Esophagus (tissue), 2 donors: Measurements from ENCODE around the gene DGKG. TPM values are rescaled to one million over a fixed set of nuclear protein-coding genes. Genes with fewer than 3 reads are reported as not detected.

ENCODE experiments used
- H3K27ac ChIP-seq, 2 donors: one replicate each; pipeline ENCODE4 v1.5.1; 2013; ENCODE audit warnings: low read depth in 2 of 2, mild to moderate bottlenecking in 2 of 2, inconsistent platforms in 1 of 2, low read length in 1 of 2, moderate library complexity in 1 of 2
- H3K27me3 ChIP-seq, 2 donors: one replicate each; pipeline ENCODE4 v1.6.1; 2013; ENCODE audit warnings: low read length in 2 of 2, control low read depth in 1 of 2, mild to moderate bottlenecking in 1 of 2; ENCODE audit not compliant: insufficient read depth in 2 of 2, control insufficient read depth in 1 of 2
- H3K36me3 ChIP-seq, 2 donors: one replicate each; pipeline ENCODE4 v1.6.1; 2013; ENCODE audit warnings: low read length in 1 of 2; ENCODE audit not compliant: control insufficient read depth in 2 of 2, insufficient read depth in 2 of 2
- H3K4me1 ChIP-seq, 2 donors: one replicate each; pipeline ENCODE4 v1.6.1; 2013; ENCODE audit warnings: low read length in 1 of 2; ENCODE audit not compliant: control insufficient read depth in 2 of 2, insufficient read depth in 2 of 2
- H3K4me3 ChIP-seq, 2 donors: one replicate each; pipeline ENCODE4 v1.5.1; 2013; ENCODE audit warnings: low read length in 2 of 2, mild to moderate bottlenecking in 2 of 2, low read depth in 1 of 2, moderate library complexity in 1 of 2
- H3K9me3 ChIP-seq, 2 donors: one replicate each; pipeline ENCODE4 v1.6.1; 2013; ENCODE audit warnings: mild to moderate bottlenecking in 2 of 2, low read depth in 1 of 2, low read length in 1 of 2, moderate library complexity in 1 of 2; ENCODE audit not compliant: control insufficient read depth in 2 of 2, insufficient read depth in 1 of 2
- WGBS, 2 donors: extraction: QIAGEN DNeasy Blood & Tissue Kit; methylation state at CpG; one replicate each; pipeline ENCODE4 v1.1.7; 2013; 5-methylcytosine and 5-hydroxymethylcytosine counted together
- polyA plus RNA-seq, 2 donors: library from polyadenylated mRNA; stranded (reverse); fragments of 200-250 nt; gene quantifications; one replicate each; pipeline ENCODE4 v1.2.3, GENCODE V29; 2013
- donor health status: healthy with polysubstance abuse.
- donor health status: Bipolar disorder and iron deficiency.

Gene DGKG
- polyA plus RNA-seq, 2 donors = 0.88 to 1.6 TPM

- Histone ChIP-seq H3K9me3 (no peaks in the 10 kb centered on the region), H3K27me3 (no peaks in the 10 kb centered on the region), H3K4me1 (peaks cover 0 to 5% of the 10 kb centered on the region in 2 donors), H3K27ac (no peak overlapping the region), H3K4me3 (no peak overlapping the region), H3K36me3 (no peaks in the 10 kb centered on the region)
- WGBS, 2 donors = 49 to 70% methylated on average over 6 of the region's 6 CpGs
These were observed 169.2 kb downstream of the DGKG start for GRCh38 chr3:186192823-186193222.

DNA sequence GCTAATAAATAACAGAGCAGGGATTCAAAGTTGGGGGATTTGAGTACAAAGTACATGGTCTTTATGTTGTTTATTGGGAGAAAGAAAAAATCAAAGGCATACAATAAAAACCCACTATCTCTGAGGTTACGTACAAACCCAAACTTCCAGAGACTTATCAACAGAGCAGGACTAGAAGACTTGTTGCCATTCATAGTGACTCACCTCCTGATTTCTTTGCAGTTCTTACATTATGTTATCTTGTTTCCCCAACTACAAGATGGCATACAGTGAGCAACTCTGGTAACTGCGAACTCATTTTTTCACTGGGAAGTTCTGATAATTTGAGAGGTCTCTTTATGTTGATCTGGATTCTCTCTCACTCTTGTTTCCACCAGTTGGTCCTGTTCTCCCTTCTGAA is 172.5 kb downstream of the DGKG start:
- Histone ChIP-seq H3K27ac (no peak overlapping the region), H3K4me3 (no peak overlapping the region), H3K9me3 (no peaks in the 10 kb centered on the region), H3K36me3 (no peaks in the 10 kb centered on the region), H3K27me3 (no peaks in the 10 kb centered on the region), H3K4me1 (peaks cover 0 to 5% of the 10 kb centered on the region in 2 donors)
- WGBS, 2 donors = 88 to 97% methylated on average over 2 of the region's 2 CpGs

- Histone ChIP-seq H3K27me3 (no peaks in the 10 kb centered on the region), H3K4me3 (no peak overlapping the region), H3K9me3 (no peaks in the 10 kb centered on the region), H3K4me1 (no peaks in the 10 kb centered on the region), H3K27ac (no peak overlapping the region), H3K36me3 (no peaks in the 10 kb centered on the region)
- 80 to 86% methylated on average over 11 of the region's 11 CpGs for WGBS, 2 donors
These were observed 174.4 kb downstream of the DGKG start for GRCh38 chr3:186187401-186188275.

- no peaks in the 10 kb centered on the region for H3K9me3 ChIP-seq
- no peak overlapping the region for H3K4me3 ChIP-seq
- H3K27ac ChIP-seq = peak overlapping the region in 1 of 2 donors; percentile 29
- WGBS, 2 donors = 81 to 88% methylated on average over 2 of the region's 2 CpGs
- no peaks in the 10 kb centered on the region for H3K36me3 ChIP-seq
- H3K27me3 ChIP-seq = no peaks in the 10 kb centered on the region
- no peaks in the 10 kb centered on the region for H3K4me1 ChIP-seq
These were observed 176.7 kb downstream of the DGKG start for GRCh38 chr3:186185194-186185787.

GRCh38 chr3:186184021-186184420 is 178.0 kb downstream of the DGKG start:
- no peaks in the 10 kb centered on the region for H3K27me3 ChIP-seq
- WGBS, 2 donors = 77 to 80% methylated on average over 2 of the region's 2 CpGs
- no peaks in the 10 kb centered on the region for H3K36me3 ChIP-seq
- H3K27ac ChIP-seq = no peak overlapping the region
- H3K4me3 ChIP-seq = no peak overlapping the region
- H3K9me3 ChIP-seq = no peaks in the 10 kb centered on the region
- H3K4me1 ChIP-seq = no peaks in the 10 kb centered on the region

GRCh38 chr3:186182850-186183249 is 179.2 kb downstream of the DGKG start:
- Histone ChIP-seq H3K9me3 (no peaks in the 10 kb centered on the region), H3K4me3 (no peak overlapping the region), H3K27me3 (no peaks in the 10 kb centered on the region), H3K4me1 (no peaks in the 10 kb centered on the region), H3K27ac (no peak overlapping the region), H3K36me3 (no peaks in the 10 kb centered on the region)
- WGBS, 2 donors = 77 to 85% methylated on average over 6 of the region's 6 CpGs

DNA sequence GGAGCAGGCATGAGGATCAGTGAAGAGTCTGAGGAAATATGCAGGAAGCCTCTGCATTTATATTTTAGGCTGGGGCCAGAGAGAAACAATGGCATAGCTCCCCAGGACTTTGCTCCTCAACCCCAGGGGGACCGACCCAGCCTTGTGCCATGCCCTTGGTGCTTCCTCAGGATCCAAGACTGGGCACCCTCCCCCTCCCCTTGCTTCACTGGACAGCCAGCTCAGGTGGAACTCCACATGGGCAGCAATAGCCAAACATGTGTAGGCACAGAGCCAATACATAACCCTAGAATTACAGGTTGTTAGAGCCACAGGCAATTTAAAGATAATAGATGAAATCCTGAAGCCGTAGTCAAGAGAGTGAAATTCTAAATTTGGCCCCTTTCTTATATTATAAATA is 180.1 kb downstream of the DGKG start:
- Histone ChIP-seq H3K4me3 (no peak overlapping the region), H3K36me3 (no peaks in the 10 kb centered on the region), H3K27ac (no peak overlapping the region), H3K4me1 (peaks cover 0 to under 1% of the 10 kb centered on the region in 2 donors), H3K9me3 (no peaks in the 10 kb centered on the region), H3K27me3 (no peaks in the 10 kb centered on the region)
- 72 to 86% methylated on average over 2 of the region's 2 CpGs for WGBS, 2 donors

DNA sequence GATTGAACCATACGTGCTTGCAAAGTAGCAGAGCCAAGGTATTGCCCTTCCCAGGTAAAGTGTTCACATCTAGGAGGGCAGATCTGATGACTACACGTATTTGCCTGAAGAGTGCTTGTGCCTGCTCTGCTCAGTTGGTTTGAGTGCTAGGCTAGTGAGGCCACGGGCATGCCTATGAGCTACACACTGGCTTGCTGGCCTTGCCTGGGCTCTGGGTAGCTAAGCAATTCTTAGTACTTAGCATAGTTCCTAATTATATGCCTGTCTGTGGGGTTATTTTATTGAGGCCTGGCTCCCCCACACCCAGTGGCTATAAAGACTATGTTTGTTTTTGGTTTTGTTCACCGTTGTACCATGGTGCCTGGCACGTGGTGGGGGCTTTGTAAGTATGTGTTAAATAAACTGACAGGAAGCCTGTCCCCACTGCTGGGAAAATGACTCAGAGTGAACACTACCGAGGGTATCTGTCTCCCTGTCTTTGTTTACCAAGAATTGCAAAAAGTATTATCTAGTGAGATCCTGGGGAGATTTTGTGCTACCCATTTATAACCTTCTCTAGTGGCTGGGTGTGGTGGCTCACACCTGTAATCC is 181.0 kb downstream of the DGKG start:
- no peak overlapping the region for H3K4me3 ChIP-seq
- no peak overlapping the region for H3K27ac ChIP-seq
- no peaks in the 10 kb centered on the region for H3K9me3 ChIP-seq
- peaks cover 0 to 3% of the 10 kb centered on the region in 2 donors for H3K4me1 ChIP-seq
- H3K36me3 ChIP-seq = no peaks in the 10 kb centered on the region
- 56 to 63% methylated on average over 6 of the region's 6 CpGs for WGBS, 2 donors
- no peaks in the 10 kb centered on the region for H3K27me3 ChIP-seq

DNA sequence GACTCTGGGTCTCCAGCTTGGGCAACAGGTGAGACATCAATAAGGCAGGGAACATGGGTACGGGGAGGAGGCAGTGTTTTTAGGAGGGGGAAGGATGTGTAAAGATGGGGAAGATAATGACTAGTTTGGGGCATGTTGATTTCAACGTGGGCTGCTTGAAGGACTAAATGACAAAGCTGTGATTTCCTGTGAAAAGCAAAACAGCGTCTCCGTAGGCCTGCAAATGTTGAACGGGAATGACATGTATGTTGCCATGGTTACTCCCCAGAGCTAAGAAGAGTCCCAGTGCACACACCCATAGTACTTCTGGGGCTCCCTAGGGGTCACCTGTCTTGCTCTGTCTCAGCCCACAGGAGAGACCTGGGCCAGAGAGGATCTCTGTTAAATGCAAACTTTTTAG is 181.9 kb downstream of the DGKG start:
- Histone ChIP-seq H3K4me3 (no peak overlapping the region), H3K4me1 (peaks cover 0 to 3% of the 10 kb centered on the region in 2 donors)
- 65 to 69% methylated on average over 5 of the region's 5 CpGs for WGBS, 2 donors

More for the DNA sequence above, 181.9 kb downstream of the DGKG start:
- H3K36me3 ChIP-seq = no peaks in the 10 kb centered on the region
- no peaks in the 10 kb centered on the region for H3K27me3 ChIP-seq
- no peaks in the 10 kb centered on the region for H3K9me3 ChIP-seq
- H3K27ac ChIP-seq = no peak overlapping the region
